GM18861 (cell line): ENCODE results near the gene LIN37.

ENCODE experiments used
- ATAC-seq: cut with Tn5 transposase; IDR thresholded peaks from one replicate; pipeline ENCODE4 v1.9.1; 2021; ENCODE audit not compliant: unreplicated experiment

Gene LIN37

GRCh38 chr19:35751839-35752745, 3.7 kb downstream of the LIN37 start:
- no peak for ATAC-seq

DNA sequence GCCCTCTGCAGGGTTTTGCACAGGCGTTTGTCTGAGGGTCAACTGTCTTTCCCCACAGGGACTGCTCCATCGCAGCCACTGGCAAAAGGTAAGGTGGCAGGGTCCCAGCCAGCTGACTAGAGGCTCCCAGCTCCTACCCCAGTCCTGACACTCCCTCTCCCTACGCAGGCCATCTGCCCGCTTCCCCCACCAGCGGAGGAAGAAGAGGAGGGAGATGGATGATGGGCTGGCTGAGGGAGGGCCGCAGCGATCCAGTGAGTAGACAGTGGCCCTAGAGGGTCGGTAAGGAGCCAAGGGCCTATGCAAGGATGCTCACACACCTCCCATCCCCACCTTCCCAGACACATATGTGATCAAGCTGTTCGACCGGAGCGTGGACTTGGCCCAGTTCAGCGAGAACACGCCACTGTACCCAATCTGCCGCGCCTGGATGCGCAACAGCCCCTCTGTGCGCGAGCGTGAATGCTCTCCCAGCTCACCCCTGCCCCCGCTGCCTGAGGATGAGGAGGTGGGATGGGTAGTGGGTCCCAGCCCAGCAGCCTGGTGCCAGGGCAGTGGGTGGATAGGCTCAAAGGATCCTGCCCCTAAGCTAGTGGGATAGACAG, 4.5 kb downstream of the LIN37 start:
- ATAC-seq: no peak

DNA sequence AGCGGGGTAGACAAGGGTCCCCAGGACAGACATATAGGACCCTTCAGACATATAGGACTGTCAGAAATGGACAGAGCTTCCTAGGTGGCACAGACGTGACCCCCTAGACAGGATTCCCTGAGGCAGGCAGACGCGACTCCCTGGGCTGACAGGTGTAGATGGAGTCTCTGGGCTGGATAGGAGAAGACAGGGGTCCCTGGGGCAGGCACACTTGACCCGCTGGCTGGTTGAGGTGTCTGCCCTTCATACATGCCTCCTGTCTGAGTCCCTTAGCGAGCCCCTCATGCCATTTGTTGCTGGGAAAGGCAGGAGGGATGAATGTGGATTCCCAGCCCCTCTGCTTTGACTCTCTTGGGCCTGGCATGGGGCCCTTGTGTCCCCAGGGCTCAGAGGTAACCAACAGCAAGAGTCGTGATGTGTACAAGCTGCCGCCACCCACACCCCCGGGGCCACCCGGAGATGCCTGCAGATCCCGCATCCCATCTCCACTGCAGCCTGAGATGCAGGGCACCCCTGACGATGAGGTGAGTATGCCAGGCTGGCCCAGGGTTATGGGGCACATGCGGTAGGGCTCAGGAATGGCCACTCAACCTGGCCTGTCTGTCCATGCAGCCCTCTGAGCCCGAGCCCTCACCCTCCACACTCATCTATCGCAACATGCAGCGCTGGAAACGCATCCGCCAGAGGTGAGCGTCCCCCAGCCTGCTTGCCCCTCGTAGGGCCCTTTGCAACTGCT, 5.4 kb downstream of the LIN37 start:
- ATAC-seq: no peak

GRCh38 chr19:35754370-35755130, 6.2 kb downstream of the LIN37 start:
- ATAC-seq: no peak

- no peak for ATAC-seq
Measured at GRCh38 chr19:35755131-35755549, 6.8 kb downstream of the LIN37 start.

GRCh38 chr19:35755550-35756376, 7.4 kb downstream of the LIN37 start:
- ATAC-seq: no peak

DNA sequence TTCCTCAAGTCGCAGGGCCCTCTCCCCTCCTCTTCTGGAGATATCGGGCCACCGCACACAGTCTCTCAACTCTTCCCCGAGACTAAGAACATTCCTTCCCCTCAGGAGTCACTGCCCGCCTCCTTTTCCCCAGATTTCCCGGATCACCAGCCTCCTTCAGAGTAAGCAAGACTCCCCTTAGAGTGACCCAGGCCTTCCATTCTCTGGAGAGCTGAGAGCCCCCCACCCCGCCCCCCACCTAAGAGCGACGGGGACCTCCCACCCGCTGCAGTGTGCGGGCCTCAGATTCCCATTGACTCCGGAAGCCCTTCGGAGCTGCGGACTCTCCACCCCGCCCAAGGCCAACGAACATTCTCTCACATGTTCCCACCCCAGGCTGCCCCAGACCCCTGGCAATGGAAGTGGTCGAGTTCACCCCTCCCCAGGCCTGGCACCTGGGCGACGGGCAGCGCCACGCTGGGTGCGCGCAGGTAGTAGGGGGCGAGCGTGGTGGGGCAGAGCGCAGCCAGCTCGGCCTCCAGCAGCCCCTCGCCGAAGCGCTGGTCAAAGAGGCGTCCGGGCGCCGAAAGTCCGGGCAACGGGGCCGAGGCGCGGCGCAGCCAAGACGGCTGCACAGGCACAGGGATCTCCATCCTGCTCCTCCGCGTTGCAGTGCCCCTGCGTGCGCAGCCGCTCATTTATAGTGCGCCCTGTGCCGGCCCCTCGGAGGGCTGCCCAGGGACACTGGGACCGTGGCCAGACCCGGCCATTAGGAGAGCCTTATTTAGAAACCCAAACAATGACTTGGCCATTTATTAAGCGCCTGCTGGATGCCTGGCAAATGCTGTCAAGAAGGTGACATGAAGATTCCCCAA, 8.2 kb downstream of the LIN37 start, which contains the start of gene HSPB6:
Gene HSPB6, minus strand, starts transcription at position 653 of the 854 bp plus-strand sequence. Its CDS starts 21 bp downstream, at position 632.
- ATAC-seq: no peak

- ATAC-seq: peak; percentile 4
Measured at GRCh38 chr19:35757231-35757748, 8.9 kb downstream of the LIN37 start.

GRCh38 chr19:35757749-35758608, 9.6 kb downstream of the LIN37 start, which contains the start of gene PROSER3:
Gene PROSER3 (plus strand): TSS chr19:35758176. CDS start chr19:35758216, 40 bp downstream.
- ATAC-seq: peak; percentile 96

GRCh38 chr19:35759697-35760096, 11.3 kb downstream of the LIN37 start:
- no peak for ATAC-seq

DNA sequence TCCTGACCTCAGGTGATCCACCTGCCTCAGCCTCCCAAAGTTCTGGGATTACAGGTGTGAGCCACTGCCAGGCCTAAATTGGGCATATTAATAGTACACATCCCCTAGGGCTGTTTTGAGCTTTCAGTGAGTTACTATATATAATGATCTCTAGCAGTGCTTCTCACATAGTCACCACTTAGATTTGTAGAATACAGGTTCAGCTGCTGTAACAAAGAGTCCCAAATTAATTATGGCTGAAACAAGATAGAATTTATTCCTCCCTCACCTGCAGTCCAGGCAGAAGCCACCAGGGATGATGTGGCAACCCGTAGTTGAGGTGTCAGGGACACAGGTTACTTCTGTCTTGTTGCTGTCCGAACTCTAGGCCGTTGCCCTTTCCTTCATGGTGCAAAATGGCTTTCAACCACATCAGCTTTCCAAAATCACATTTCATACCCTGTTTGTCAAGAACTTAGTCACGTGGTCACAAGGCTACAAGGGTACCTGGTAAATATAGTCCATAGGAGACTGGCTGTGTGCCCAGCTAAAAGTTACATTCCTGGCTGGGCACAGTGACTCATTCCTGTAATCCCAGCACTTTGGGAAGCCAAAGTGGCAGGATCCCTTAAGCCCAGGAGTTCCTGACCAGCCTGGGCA, 12.5 kb downstream of the LIN37 start:
- ATAC-seq: no peak

DNA sequence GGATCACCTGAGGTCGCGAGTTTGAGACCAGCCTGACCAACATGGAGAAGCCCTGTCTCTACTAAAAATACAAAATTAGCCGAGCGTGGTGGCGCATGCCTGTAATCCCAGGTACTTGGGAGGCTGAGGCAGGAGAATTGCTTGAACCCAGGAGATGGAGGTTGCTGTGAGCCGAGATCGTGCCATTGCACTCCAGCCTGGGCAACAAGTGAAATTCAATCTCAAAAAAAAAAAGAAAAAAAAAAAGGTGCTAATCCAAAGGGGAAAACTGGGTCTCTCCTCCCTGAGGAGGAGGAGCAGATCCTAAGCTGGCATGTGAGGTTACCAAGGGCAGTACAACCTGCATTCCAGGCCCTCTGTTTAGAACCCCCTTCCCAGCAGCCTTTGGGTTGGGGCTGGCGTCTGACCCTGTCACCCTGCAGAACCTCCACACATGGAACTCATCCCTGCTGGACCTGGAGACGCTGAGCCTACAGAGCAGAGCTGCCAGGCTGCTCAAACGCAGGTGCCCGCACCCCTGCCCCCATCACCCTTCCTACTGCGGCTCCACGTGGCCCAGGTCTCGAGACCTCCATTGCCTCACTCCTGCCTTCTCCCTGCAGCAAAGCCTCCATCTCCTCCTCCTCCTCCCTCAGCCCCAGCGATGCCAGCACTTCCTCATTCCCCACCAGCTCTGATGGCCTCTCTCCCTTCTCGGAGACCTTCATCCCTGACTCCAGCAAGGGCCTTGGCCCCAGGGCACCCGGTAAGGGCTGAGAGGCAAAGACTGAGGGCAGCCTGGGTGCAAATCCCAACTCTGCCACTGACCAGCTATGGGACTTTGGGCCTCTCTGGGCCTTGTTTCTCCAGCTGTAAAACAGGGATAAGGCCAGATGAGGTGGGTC, 16.3 kb downstream of the LIN37 start:
- no peak for ATAC-seq

DNA sequence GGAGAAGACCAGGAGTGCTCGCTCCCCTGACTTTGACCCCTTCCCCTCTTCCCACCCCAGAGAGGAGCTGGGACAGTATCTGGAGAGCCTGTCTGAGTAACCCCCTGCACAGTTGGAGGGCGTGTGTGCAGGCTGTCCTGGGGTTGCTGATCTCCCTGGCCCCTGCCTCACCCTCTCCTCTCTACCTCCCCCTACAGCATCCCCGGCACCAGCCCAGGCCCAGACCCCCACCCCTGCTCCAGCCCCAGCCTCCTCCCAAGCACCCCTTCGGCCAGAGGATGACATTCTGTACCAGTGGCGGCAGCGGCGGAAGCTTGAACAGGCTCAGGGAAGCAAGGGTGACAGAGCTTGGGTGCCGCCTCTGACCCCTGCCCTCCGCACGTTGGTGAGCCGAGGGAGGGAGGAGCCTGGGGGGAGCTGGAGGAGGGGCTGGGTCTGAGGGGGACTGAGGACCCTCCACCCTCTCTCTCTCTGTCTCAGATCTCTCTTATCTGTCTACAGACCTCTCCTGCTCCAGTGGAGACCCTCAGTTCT, 18.3 kb downstream of the LIN37 start:
- ATAC-seq: no peak

DNA sequence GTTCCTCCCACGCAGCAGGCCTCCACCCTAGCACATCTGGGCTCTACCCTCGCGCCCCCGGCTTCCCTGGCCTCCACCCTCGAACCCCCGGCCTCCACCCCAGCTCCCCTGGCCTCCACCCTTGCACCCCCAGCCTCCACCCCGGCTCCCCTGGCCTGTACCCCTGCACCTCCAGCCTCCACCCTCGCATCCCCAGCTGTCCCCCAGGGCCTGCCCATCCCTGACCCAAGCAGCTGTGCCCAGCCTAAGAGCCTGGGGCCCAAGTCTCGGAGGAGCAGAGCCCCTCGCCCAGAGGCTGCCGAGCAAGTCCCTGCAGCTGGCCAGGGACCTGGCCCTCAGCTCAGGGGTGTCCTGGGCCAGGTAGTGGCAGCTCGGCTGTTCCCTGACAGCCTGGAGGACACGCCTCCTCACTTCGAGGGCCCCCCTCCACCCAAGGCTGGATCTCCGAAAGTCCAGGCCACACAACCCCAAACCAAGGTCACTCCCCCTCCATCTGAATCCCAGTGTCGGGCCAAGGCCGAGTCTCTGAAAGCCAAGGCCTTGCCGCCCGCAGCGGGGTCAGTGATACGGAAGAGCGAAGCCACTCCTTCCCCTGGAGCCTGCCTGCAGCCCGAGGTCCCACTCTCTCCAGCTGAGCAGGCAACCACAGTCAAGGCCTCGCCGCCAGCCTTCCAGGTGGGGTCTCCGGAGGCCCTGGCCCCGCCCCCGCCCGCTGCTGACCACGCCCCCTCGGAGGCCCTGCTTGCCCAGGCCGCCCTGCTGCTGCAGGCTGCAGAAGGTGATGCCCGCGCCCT, 19.1 kb downstream of the LIN37 start:
- no peak for ATAC-seq

- ATAC-seq: no peak
Measured at GRCh38 chr19:35768082-35768421, 19.7 kb downstream of the LIN37 start.
